Activated T-cell treated with anti-CD3 and anti-CD28 coated beads, Interleukin-2, amount 50 U/mL, for 1 hour (primary cell): ENCODE data around the gene TRAF3.
"Not testable (repeated sequence)": the region's sequence is repeated elsewhere in the genome, so short reads cannot be mapped to it uniquely, and the experiment has no call there.

ENCODE experiments used
- DNase-seq: peaks from one replicate; pipeline ENCODE4 v3.0.0-alpha.2; 2020

TRAF3 gene

DNA sequence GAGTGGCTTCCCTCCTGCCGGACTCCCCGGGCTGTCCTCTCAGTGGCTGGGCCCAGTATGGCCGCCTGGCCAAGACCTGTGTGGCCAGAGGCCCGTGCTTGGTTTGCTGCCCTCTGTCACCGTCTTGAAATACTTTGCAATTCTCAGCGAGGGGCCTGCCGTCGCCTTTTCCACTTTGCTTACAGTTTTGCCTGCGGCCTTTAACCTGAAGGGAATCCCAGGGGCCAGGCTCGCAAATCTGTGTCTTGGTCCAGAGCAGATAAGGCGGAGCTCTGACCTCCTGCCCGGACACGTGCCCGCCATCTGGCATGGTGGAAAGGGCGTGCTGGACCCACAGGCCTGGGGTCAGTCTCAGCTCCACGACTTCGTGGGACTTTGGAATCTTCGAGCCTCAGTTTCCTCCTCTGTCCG is 134.3 kb downstream of the TRAF3 start:
- DNase-seq = no peak

DNA sequence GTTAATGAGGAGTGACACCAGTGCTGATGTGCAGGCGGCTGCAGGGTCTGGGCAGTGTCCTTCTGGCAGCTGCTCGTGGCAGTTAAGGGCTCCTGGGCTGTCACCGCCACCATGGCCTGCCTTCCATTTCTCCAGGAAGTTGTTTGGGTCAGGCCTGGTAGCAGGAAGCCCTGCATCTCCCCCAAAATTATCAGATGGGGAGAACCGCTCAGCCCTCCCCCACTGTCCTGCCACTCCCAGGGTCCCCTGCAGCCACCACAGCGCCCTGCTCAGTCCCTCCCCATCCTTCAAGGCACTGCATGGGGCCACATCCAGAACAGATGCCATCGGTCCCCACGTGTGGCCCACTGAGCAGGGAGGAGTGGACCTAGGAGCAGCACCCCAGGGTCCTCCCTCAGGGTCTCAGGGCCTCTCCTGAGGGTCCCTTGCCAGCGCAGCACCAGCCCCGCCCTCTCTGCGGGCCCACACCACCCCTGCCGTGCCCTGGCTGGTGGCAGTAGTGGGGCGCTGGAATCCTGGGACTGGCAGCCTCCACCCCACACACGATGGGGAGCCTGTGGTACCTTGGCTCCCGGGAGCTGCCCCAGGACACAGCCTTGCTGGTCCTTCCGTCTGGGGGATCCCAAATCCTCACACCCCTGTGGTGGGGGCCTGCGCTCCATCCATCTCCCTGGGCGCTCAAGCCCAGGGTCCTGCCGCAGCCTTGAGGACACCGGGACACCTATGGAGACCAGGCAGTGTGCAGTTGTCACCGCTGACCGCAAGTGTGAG is 134.9 kb downstream of the TRAF3 start:
- DNase-seq = no peak

DNA sequence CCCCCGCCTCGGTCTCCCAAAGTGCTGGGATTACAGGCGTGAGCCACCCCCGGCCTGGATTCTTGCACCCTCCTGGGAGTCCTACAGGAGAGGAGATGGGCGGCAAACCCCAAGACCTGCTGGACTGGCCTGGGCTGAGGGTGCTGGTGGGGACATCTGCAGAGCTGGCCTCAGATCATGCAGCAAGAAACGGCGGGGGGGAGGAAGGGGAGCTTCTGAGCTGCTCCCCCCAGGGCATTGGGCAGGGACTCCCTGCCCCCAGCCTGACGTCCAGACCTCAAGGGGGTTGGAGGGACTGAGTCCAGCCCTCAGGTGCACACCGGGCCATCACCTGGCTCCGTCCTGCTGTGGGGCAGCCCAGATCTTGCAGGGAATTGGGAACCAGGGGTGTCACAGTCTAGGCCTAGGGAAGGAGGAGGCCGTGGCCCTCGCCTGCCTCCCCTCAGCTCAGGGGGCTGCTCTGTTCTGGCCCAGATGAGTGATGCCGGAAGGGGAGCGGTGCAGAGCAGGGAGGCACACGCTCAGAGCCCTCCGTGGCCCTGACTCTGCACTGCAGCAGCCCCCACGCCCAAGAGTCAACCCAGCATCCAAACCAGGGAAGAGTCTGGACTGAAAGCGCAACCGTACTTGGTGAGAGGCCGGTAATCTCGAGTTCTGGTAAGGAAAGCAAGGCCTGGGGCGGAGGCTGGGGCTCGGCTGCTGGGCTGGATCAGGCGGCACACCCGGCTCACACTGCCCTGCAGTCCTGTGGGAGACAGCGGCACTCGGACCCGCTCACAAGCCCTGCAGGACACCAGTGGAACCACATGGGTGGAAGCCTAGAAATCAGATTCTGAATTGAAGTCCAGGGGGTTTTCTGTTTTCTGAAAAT is 136.3 kb downstream of the TRAF3 start:
- no peak for DNase-seq

DNA sequence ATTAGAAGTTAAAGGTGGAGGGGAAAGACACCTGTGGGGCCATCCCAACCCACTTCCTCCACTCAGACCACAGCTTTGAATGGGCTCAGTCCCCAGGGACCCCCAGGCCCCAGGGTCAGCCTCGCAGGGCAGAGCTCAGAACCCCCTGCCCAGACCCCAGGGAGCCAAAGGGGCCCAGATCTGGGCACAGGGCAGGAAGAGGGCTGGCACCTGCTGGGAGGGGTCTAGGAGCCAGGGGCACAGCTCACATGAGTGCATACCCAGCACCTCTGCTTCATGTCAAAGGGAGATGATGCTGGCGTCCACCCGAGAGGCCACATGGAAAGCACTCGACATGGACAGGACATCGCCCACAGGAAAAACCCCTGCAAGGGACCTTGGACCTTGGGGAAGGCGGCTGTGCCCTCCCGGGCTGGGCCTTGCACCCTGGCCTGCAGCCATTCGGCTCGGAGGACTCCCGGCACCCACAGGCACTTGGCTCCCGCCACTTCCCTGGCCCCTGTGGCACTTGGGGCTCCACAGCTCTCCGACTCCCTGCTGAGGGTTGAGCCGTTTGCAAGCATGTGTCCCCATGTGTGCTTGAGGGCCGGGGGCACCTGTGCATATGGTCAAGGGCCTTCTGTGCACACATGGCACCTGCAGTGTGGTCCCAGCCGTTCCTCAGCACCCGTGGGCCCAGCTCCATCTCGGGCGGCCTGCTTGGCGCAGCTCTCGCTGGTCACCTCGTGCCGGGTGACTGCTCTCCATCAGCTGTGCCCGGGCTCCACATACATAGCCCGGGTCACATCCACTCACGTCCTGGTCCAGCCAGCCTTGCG is 137.4 kb downstream of the TRAF3 start:
- DNase-seq = no peak

DNA sequence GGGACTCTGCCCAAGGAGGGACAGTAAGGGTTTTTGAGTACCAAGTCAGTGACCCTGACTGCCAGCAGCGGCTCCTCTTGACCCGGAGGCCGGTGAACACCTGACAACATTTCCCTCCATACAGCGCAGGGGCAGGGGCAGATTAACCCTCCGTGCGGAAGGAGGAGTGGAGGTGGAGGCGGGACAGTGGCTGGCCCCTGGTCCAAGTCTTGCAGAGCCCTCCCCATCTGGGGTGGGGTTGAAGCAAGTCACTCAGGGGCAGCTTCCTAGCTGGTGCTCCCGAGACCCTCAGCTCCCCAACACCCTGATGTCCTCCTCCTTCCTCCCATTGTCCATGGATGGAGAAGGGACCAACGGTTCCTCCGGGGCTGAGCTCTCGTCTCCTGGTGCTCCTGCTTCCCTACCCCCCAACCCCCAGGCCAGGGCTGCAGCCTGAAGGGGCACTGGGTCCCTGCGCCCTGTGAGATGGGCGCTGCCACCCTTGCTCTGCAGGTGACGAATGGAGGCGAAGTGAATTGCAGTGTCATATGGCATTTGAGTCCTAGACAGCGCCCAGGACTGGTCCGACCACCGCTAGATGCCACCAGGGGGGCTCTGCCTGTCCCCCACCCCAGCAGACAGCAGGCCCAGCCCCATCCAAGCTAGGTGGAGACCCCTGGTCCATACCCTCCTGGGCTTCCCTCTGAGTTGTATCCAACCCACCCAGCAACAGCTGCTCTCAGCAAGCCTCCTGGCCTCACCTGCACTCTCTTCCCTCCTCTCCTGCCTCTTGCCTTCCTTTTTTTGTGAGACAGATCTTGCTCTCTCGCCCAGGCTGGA is 138.3 kb downstream of the TRAF3 start:
- DNase-seq = no peak

DNA sequence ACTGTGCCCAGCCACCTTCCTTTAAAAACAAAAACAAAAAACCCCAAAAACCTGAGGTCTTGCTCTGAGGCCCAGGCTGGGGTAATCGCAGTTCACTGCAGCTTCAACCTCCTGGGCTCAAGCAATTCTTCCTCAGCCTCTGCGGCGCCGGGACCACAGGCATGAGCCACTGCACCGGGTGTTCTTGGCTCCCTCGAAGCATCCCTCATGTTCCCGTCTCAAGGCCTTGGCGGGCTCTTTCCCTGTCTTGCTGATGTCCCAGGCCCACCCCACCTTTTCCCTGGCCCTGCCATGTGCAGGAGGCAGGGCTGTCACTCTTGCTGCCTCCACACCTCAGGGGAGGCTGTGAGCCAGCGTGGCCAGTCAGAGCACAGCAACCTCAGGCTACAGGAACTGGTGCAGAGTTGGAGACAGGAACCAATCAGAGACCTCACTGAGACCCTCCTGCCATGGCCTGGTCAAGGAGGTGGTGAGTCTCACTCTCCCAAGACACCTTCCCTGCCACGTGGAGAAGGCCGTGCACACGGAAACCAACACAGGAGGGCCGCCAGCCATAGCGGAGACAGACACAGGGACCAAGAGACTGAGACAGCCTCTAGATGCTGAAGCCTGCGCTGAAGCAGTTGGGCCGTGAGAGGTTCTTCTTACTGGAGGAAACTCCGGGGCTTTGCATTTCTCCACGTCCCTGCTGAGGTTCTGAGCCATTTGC is 139.3 kb downstream of the TRAF3 start:
- no peak for DNase-seq

DNA sequence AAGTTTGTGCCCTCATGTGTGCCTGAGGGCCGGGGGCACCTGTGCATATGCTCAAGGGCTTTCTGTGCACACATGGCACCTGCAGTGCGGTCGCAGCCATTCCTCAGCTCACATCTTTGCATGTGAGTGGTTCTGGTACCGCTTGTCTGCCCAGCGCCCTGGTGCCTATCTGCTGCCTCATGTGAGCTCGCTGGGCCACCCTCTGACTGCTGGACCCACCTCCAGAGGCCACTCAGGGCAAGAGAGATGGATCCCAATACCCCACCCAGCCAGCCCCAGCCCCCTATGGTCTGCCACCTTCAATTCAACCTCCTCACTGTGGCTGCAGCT is 139.8 kb downstream of the TRAF3 start:
- DNase-seq = no peak

DNA sequence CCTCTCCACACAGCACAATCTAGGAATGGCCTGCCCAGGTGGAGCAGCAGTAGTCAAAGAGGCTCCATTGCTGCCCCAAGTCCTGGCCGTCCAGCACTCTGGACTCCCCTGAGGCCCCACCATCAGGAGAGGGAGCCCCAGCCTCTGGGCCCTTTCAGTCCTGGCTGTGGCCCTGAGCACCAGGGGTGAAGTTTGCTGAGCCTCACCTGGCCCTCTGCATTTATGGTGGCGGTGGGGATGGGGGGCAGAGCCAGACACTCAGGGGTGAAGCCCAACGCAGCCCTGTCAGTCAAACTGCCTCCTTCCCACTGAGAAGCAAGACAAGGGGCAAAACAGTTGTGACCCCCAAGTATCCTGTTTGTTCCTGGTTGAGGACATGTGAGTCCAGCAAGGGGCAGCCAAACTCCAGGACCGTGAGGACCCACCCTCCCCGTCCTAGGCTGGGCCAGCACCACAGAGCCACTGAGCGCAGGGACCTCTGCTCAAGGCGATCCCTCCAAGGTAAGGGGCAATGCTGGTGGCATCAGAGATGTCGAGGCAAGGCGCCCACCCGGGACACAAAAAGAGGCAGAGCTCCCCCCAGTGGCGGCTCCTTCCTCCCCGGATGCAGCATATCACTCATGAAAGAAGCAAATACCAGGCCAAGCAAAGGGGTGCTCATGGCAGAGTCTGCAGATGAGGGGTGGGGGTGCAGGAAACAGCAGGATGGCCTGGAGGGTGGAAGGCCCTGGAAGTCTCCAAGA is 140.4 kb downstream of the TRAF3 start:
- DNase-seq = peak; percentile 66

DNA sequence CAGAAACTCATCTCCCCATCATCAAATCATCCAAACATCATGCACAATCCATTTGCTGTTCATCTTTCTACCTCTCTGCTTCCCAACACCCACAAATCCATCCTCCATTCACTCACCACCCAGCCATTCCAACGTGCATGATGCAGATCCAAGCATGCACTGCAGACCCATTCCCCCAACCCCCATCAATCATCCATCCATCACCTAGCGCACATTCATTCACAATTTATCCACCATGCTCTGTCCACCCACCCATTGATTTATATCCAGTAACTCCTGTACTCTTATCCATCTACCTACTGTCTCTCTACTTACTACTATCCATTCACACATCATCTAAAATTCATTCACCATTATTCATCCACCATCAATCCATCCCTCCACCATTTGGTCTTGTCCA is 141.2 kb downstream of the TRAF3 start:
- DNase-seq = no peak

DNA sequence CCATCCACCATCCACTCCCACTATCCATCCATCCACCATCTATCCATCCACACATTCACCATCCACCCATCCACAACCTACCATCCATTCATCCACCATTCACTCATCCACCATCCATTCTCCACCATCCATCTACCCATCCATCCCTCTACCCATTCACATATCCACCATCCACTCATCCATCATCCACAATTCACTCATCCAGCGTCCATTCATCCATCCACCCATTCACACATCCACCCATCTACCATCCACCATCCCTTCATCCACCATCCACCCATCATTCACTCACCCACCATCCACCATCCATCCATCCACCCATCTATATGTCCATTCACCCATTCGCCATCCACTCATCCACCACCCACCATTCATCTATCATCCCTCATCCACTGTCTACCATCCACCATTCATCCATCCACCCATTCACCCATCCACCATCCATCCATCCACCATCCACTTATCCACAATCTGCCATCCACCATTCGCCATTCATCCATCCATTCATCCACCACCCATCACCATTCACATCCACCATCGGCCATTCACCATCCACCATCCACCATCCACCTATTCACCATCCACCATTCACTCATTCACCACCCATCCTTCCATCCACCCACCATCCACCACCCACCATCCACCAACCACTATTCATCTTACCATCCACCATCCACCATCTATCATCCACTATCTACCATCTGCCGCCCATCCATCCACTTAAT is 143.2 kb downstream of the TRAF3 start:
- DNase-seq = no peak

DNA sequence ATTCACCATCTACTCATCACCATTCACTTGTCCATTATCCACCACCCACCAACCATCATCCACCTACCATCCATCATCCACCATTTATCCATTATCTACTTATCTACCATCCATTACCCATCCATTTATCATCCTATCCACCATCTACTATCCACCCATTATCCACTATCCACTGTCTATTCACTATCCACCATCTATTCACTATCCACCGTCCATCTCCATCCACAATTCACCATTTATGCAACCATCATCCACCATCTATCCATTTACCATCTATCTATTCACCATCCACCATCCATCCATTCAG is 143.7 kb downstream of the TRAF3 start:
- DNase-seq = no peak

DNA sequence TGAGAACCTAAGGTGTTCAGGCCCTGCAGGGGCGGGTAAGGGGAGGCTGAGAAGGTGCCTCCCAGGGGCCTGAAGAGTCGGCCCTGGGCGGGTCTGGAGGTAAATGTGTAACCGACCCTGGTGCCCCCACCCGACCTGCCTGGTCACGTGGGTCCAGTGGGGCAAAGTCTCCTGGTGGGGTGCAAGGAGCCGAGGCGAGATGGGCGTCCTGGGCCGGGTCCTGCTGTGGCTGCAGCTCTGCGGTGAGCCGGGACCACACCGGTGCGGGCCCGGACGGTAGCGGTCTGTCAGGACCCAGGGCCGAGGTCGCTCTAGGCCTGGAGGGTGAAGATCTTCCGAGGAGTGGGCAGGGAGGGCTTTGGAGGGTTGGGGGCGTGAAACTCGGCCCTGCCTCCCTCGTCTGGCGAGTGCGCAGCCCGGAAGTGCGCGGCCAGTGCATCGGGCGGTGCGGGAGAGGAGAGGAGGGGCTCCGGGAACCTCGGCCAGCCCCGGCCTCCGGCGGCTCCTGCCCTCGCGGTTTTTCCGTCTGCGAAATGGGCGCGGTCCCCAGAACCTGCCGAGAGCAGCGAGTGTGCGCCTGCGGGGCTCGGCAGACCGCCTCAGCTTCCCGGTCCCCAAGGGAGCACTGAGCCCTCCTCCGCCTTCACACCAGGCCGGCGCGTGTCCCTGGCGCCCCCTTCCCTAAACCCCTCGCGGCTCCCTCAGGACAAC is 145.4 kb downstream of the TRAF3 start, which contains the start of gene AMN:
Gene AMN (plus strand): TSS at position 174 of the 711 bp plus-strand sequence. CDS start 26 bp downstream, at position 200.
- DNase-seq = no peak

DNA sequence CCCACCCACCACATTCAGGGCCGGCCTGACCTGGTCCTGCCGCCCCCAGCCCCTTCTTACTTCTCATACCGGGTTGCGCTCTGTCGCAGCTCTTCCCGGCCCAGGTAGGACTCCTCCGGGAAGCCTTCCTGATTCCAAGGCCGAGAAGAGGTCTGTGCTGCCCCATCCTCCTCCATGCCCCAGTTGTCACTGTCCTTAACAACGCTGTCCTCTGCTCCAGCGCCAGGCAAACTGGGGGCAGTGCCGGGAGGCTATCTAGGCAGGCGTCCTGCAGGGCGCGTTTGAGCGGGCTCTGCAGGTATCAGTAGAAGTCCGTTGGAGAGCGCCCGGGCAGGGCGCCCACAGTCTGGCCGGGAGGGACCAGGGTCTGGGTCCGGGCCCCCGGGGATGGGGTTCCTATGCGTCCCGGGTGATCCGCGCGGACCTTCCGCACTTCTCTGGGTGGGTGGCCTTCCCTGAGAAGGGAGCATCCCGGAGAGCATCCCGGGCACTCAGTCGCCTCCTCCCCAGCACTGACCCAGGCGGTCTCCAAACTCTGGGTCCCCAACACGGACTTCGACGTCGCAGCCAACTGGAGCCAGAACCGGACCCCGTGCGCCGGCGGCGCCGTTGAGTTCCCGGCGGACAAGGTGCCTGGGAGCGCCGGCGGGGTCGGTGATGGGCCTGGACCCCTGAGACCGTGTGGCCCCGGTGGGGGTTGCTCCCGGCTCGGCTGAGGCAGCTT is 146.1 kb downstream of the TRAF3 start:
- no peak for DNase-seq

DNA sequence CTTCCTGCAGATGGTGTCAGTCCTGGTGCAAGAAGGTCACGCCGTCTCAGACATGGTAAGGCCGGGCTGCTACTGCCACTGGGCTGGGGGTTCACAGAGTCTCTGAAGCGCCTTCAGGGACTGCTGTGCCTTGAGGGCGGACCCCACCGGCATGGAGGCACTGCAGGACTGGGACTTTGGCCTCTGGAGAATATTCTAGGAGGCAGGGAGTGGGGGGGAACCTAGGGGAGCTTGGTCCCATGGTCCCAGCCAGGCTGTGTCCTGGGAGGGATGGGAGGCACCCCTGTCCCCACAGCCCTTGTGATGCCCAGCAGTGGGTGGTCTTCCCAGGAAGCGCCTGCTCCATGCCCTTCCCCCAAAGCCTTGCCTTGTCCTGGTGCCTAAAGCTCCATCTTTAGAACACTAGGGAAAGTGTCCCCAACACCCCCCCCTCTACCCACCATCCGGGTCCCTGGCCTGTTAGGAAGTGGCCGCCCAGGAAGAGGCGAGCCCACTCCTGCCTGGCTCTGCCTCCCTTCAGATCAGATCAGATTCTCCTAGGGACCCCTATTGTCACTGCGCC is 146.8 kb downstream of the TRAF3 start:
- no peak for DNase-seq

DNA sequence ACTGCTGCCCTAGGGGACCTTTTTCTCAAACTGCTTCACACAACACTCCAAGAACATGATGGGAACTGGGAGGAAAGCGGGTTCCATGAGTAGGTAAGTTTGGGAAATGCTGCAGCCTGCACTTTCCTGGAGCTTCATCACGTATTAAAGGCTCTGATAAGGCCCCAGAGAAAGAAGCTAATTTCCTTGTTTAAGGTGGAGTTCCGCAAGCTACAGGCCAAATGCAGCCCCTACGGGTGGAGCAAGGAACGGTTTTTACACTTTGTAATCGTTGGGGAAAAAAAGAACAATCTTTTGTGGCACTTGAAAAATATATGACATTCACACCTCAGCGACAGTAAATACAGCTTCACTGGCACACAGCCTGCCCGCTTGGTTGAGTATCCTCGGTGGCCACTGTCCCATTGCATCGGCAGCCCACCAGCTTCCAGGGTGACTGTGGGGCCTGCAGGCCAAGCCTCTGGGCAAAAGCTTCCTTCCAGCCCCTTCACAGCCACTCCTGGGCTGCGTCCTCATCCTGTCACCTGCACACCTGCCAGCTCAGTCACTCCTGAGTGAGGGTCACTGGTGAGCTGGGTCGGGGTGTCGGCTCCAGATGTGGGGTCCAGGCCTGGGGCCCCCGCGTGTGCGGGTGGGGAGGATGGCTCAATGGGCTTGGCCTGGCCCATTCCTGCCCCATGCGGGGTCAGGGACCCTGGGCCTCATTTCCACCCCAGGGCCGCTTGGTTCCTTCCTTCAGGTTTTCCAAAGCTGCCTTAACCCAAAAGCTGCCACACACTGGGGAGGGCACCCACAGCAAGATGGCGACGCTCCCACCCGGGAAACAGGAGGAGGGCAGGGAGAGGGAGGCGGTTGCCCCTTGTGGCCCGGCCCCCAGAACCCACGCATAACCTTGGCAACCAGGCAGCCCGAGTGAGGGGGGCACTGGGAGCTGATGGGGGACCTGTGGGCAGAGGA is 147.7 kb downstream of the TRAF3 start:
- DNase-seq = no peak

DNA sequence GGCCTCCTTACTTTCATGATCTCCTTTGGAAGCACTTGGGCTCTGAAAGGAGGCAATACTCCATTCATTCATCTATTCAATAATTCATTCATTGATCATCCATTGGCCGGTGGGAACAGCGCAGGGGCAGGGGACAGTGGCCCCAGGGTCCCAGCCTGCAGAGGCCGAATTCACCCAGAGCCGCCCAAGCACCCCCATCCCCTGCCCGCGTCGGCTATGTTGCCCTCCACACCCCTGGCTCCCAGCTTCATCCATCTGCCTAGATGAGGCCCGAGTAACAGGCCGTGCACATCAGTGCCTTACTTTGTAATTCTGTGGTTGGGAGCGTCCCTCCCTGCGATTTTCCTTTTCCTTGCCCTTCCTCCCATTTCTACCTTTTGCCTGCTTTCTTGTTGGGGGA is 148.4 kb downstream of the TRAF3 start:
- DNase-seq = no peak

DNA sequence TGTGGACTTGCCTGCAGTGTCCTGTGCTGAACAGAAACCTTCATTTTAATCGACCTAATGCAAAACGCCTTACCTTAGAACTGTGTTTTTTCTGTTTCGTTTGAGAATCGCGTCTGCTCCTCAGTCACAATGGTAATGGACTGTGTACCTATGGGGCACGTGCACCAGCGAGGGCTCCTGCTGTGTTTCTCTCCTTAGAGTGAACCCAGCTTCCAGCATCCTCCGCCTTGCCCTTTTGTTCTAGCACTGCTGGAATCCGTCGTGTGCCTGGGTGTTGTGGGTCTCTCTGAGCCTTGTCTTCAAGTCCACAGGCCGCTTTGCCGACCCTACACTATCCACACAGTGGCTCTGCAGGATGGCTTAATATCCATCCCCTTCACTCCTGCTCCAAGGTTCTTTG is 148.9 kb downstream of the TRAF3 start:
- DNase-seq = no peak

DNA sequence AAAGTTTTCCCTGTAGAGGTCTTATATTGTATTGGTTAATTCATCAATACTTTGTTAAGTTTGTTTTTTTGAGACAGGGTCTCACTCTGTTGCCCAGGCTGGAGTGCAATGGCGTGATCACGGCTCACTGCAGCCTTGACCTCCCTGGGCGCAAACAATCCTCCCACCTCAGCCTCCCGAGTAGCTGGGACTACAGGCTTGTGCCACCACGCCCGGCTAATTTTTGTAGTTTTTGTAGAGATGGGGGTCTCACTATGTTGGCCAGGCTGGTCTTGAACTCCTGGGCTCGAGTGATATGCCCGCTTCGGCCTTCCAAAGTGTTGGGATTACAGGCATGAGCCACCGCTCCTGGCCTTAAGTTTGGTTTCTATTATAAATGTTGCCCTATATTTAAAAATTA is 149.6 kb downstream of the TRAF3 start:
- DNase-seq = not testable (repeated sequence)
